Suprapubic skin (tissue), 4 donors: ENCODE data around the gene CIB4. TPM values are rescaled to one million over a fixed set of nuclear protein-coding genes. Genes with fewer than 3 reads are reported as not detected.

ENCODE experiments used
- DNase-seq, 2 donors: peaks; one replicate each; pipeline ENCODE4 v3.0.0-alpha.2; 2019; ENCODE audit warnings: low spot score in 2 of 2
- H3K27ac ChIP-seq: fragments of 200-600 bp; sonication (generic); one replicate; pipeline ENCODE4 v1.5.1; 2019
- H3K27me3 ChIP-seq: fragments of 200-600 bp; sonication (generic); one replicate; pipeline ENCODE4 v1.5.1; 2019
- H3K36me3 ChIP-seq: fragments of 200-600 bp; sonication (generic); one replicate; pipeline ENCODE4 v1.5.1; 2019
- H3K4me1 ChIP-seq: fragments of 200-600 bp; sonication (generic); one replicate; pipeline ENCODE4 v1.5.1; 2019
- H3K4me3 ChIP-seq: fragments of 200-600 bp; sonication (generic); one replicate; pipeline ENCODE4 v1.5.1; 2019; ENCODE audit warnings: mild to moderate bottlenecking
- H3K9me3 ChIP-seq: fragments of 200-600 bp; sonication (generic); one replicate; pipeline ENCODE4 v1.5.1; 2019
- CTCF ChIP-seq, 2 donors: fragments of 200-600 bp in 1 of 2; fragments of 450-650 bp in 1 of 2; sonication (generic) in 1 of 2; IDR thresholded peaks; one replicate each; pipeline ENCODE4 v1.5.1; 2016 to 2019; ENCODE audit warnings: antibody characterized with exemption in 2 of 2, mild to moderate bottlenecking in 1 of 2, moderate library complexity in 1 of 2
- EP300 ChIP-seq: sonication (generic); formaldehyde crosslinking; IDR thresholded peaks from one replicate; pipeline ENCODE4 v1.6.1; 2017; ENCODE audit warnings: antibody characterized with exemption
- POLR2A ChIP-seq, 2 donors: fragments of 450-650 bp; IDR thresholded peaks; one replicate each; pipeline ENCODE4 v1.6.1; 2017; ENCODE audit warnings: antibody characterized with exemption in 2 of 2, mild to moderate bottlenecking in 2 of 2, moderate library complexity in 2 of 2
- POLR2AphosphoS5 ChIP-seq, 3 donors: sonication (generic); formaldehyde crosslinking; IDR thresholded peaks; one replicate each; pipeline ENCODE4 v1.6.1; 2017; ENCODE audit warnings: antibody characterized with exemption in 3 of 3
- WGBS: methylation state at CpG from one replicate; pipeline ENCODE4 v1.1.5; 2018; 5-methylcytosine and 5-hydroxymethylcytosine counted together
- total RNA-seq, 4 donors: library from RNA; depleted of rRNA; stranded (reverse); fragments of >200 nt; gene quantifications; one replicate each; pipeline ENCODE4 v1.1.0, GENCODE V29; 2016

The CIB4 gene
- total RNA-seq, 4 donors from 2014 or later = not detected

- no peak overlapping the region for H3K27ac ChIP-seq
- H3K4me1 ChIP-seq = peaks cover 10% of the 10 kb centered on the region
- peaks cover 33% of the 10 kb centered on the region for H3K27me3 ChIP-seq
- no peak for DNase-seq
- no peaks in the 10 kb centered on the region for H3K36me3 ChIP-seq
- H3K9me3 ChIP-seq = no peaks in the 10 kb centered on the region
- 84% methylated on average over 13 of the region's 15 CpGs for WGBS
- no peak overlapping the region for H3K4me3 ChIP-seq
- TF ChIP-seq POLR2AphosphoS5 (IDR thresholded peaks at IDR 0.05) (no peak), EP300 (no peak), POLR2A (IDR thresholded peaks at IDR 0.05) (no peak), CTCF (IDR thresholded peaks at IDR 0.05) (no peak)
Measured at GRCh38 chr2:26574066-26574899, 66.9 kb downstream of the CIB4 start.

- TF ChIP-seq EP300 (no peak), CTCF (IDR thresholded peaks at IDR 0.05) (no peak), POLR2AphosphoS5 (IDR thresholded peaks at IDR 0.05) (no peak), POLR2A (IDR thresholded peaks at IDR 0.05) (no peak)
- Histone ChIP-seq H3K27me3 (peaks cover 28% of the 10 kb centered on the region), H3K9me3 (no peaks in the 10 kb centered on the region), H3K27ac (no peak overlapping the region), H3K4me3 (no peak overlapping the region), H3K4me1 (peaks cover 10% of the 10 kb centered on the region), H3K36me3 (no peaks in the 10 kb centered on the region)
- 81% methylated on average over 17 of the region's 17 CpGs for WGBS
- DNase-seq = no peak
Measured at GRCh38 chr2:26573241-26573925, 67.8 kb downstream of the CIB4 start.

- H3K36me3 ChIP-seq = no peaks in the 10 kb centered on the region
- WGBS = 41% methylated on average over 8 of the region's 8 CpGs
- no peak overlapping the region for H3K27ac ChIP-seq
- no peak for DNase-seq
- no peak for TF ChIP-seq POLR2A (IDR thresholded peaks at IDR 0.05)
- TF ChIP-seq POLR2AphosphoS5 (IDR thresholded peaks at IDR 0.05) = no peak
- no peak for TF ChIP-seq EP300
- TF ChIP-seq CTCF (IDR thresholded peaks at IDR 0.05) = no peak
- H3K4me3 ChIP-seq = no peak overlapping the region
- H3K27me3 ChIP-seq = peaks cover 32% of the 10 kb centered on the region
- H3K4me1 ChIP-seq = peaks cover 8% of the 10 kb centered on the region
- no peaks in the 10 kb centered on the region for H3K9me3 ChIP-seq
Measured at GRCh38 chr2:26572591-26572990, 68.6 kb downstream of the CIB4 start.

- no peak overlapping the region for H3K4me3 ChIP-seq
- 71% methylated on average over 4 of the region's 5 CpGs for WGBS
- no peaks in the 10 kb centered on the region for H3K36me3 ChIP-seq
- peaks cover 31% of the 10 kb centered on the region for H3K27me3 ChIP-seq
- no peak overlapping the region for H3K27ac ChIP-seq
- H3K4me1 ChIP-seq = peaks cover 3% of the 10 kb centered on the region
- no peaks in the 10 kb centered on the region for H3K9me3 ChIP-seq
- no peak for TF ChIP-seq POLR2A (IDR thresholded peaks at IDR 0.05)
- TF ChIP-seq POLR2AphosphoS5 (IDR thresholded peaks at IDR 0.05) = no peak
- no peak for TF ChIP-seq EP300
- TF ChIP-seq CTCF (IDR thresholded peaks at IDR 0.05) = no peak
- DNase-seq = peak in 1 of 2 donors; percentile 33
Measured at GRCh38 chr2:26571316-26571715, 69.8 kb downstream of the CIB4 start.

GRCh38 chr2:26570083-26570430 lies 71.1 kb downstream of the CIB4 start:
- TF ChIP-seq EP300 (no peak), POLR2A (IDR thresholded peaks at IDR 0.05) (no peak), POLR2AphosphoS5 (IDR thresholded peaks at IDR 0.05) (no peak), CTCF (IDR thresholded peaks at IDR 0.05) (no peak)
- H3K4me3 ChIP-seq = no peak overlapping the region
- H3K27ac ChIP-seq = no peak overlapping the region
- WGBS = 60% methylated on average over 8 of the region's 8 CpGs
- peak in 1 of 2 donors; percentile 11 for DNase-seq
- no peaks in the 10 kb centered on the region for H3K9me3 ChIP-seq
- H3K4me1 ChIP-seq = peaks cover 1% of the 10 kb centered on the region
- H3K36me3 ChIP-seq = no peaks in the 10 kb centered on the region
- H3K27me3 ChIP-seq = peaks cover 41% of the 10 kb centered on the region
